GF-D8 (cell line): Measurements from ENCODE around the gene CDA.

Experiments
- DNase-seq: peaks from one replicate; lab custom pipeline; 2025; lab: John Stamatoyannopoulos, UW

The CDA gene

GRCh38 chr1:20648946-20649345, 60.0 kb downstream of the CDA start:
- no peak for DNase-seq

GRCh38 chr1:20652300-20652699, 63.4 kb downstream of the CDA start:
- no peak for DNase-seq

- DNase-seq = no peak
Observed at GRCh38 chr1:20654104-20654690, 65.3 kb downstream of the CDA start.

- DNase-seq = no peak
Observed at GRCh38 chr1:20657024-20657423, 68.1 kb downstream of the CDA start.

- DNase-seq = no peak
Observed at GRCh38 chr1:20658166-20658915, 69.4 kb downstream of the CDA start.

GRCh38 chr1:20660363-20660762, 71.5 kb downstream of the CDA start:
- no peak for DNase-seq

GRCh38 chr1:20660847-20661206, 71.9 kb downstream of the CDA start:
- DNase-seq = no peak

- DNase-seq = peak; percentile 93
Observed at GRCh38 chr1:20661207-20662109, 72.6 kb downstream of the CDA start, which contains the start of gene DDOST. DDOST (minus strand) TSS chr1:20661369; CDS start chr1:20661350, 19 bp downstream.

GRCh38 chr1:20662110-20662475, 73.2 kb downstream of the CDA start:
- no peak for DNase-seq

GRCh38 chr1:20663365-20663764, 74.5 kb downstream of the CDA start:
- no peak for DNase-seq

GRCh38 chr1:20663969-20664715, 75.2 kb downstream of the CDA start:
- no peak for DNase-seq

- DNase-seq = no peak
Observed at GRCh38 chr1:20665726-20666125, 76.8 kb downstream of the CDA start.

- DNase-seq = no peak
Observed at GRCh38 chr1:20666146-20666545, 77.2 kb downstream of the CDA start.

- no peak for DNase-seq
Observed at GRCh38 chr1:20666804-20667203, 77.9 kb downstream of the CDA start.
